Osteoblast (primary cell): ENCODE data around the gene RPS18. TPM values are rescaled to one million over a fixed set of nuclear protein-coding genes. Genes with fewer than 3 reads are reported as not detected.

ENCODE experiments used
- DNase-seq: peaks from one replicate; pipeline ENCODE4 v3.0.0; 2011; ENCODE audit warnings: low spot score, mixed read lengths; ENCODE audit not compliant: insufficient read length; ENCODE audit errors: missing footprints
- H2AFZ ChIP-seq: 2 replicates; pipeline ENCODE4 v1.6.0; 2011; ENCODE audit warnings: mild to moderate bottlenecking, low read length
- H3K27ac ChIP-seq: 2 replicates; pipeline ENCODE4 v1.5.1; 2011; ENCODE audit warnings: mild to moderate bottlenecking, low read depth, low read length, moderate library complexity
- H3K27me3 ChIP-seq: 2 replicates; pipeline ENCODE4 v1.6.0; 2012; ENCODE audit warnings: mild to moderate bottlenecking, control low read depth, inconsistent platforms, low read length, moderate library complexity; ENCODE audit not compliant: insufficient read depth
- H3K36me3 ChIP-seq: 2 replicates; pipeline ENCODE4 v1.5.1; 2011; ENCODE audit warnings: mild to moderate bottlenecking, low read length, control low read depth, moderate library complexity; ENCODE audit not compliant: insufficient read depth
- H3K4me1 ChIP-seq: 2 replicates; pipeline ENCODE4 v1.5.1; 2011; ENCODE audit warnings: mild to moderate bottlenecking, low read length, control low read depth, moderate library complexity; ENCODE audit not compliant: insufficient read depth
- H3K4me2 ChIP-seq: 2 replicates; pipeline ENCODE4 v1.6.0; 2011; ENCODE audit warnings: mild to moderate bottlenecking, low read length; ENCODE audit not compliant: insufficient read depth
- H3K4me3 ChIP-seq: fragments of 200-600 bp; sonication (generic); 3 replicates; pipeline ENCODE4 v1.5.1; 2012; ENCODE audit warnings: mild to moderate bottlenecking, low read length, inconsistent platforms; ENCODE audit not compliant: insufficient read depth
- H3K79me2 ChIP-seq: 2 replicates; pipeline ENCODE4 v1.6.0; 2012; ENCODE audit warnings: mild to moderate bottlenecking, low read length, control low read depth, inconsistent platforms; ENCODE audit not compliant: insufficient read depth
- H3K9me3 ChIP-seq: 2 replicates; pipeline ENCODE4 v1.5.1; 2011; ENCODE audit warnings: low read depth, low read length, control low read depth
- H4K20me1 ChIP-seq: 2 replicates; pipeline ENCODE4 v1.6.0; 2012; ENCODE audit warnings: mild to moderate bottlenecking, low read length, control low read depth; ENCODE audit not compliant: insufficient read depth
- CTCF ChIP-seq: IDR thresholded peaks from 2 replicates; pipeline ENCODE4 v1.5.1; 2011; ENCODE audit warnings: mild to moderate bottlenecking, low read depth, low read length, moderate library complexity; ENCODE audit errors: extremely low read depth
- total RNA-seq: library from RNA; depleted of rRNA; stranded (reverse); fragments of >200 nt; gene quantifications from 2 replicates; pipeline ENCODE4 v1.2.3, GENCODE V29; 2012

Gene RPS18
- total RNA-seq, 1 donor = 1,994 TPM

- H3K79me2 ChIP-seq = peaks cover 16% of the 10 kb centered on the region
- no peaks in the 10 kb centered on the region for H4K20me1 ChIP-seq
- H3K27me3 ChIP-seq = no peaks in the 10 kb centered on the region
- peaks cover 2% of the 10 kb centered on the region for H3K4me1 ChIP-seq
- no peak overlapping the region for H3K4me3 ChIP-seq
- no peaks in the 10 kb centered on the region for H3K9me3 ChIP-seq
- H3K27ac ChIP-seq = no peak overlapping the region
- H2AFZ ChIP-seq = no peak overlapping the region
- no peak overlapping the region for H3K4me2 ChIP-seq
- DNase-seq = peak; percentile 37
- no peak for TF ChIP-seq CTCF
- H3K36me3 ChIP-seq = peaks cover 28% of the 10 kb centered on the region
These were observed 23.9 kb downstream of the RPS18 start for GRCh38 chr6:33295621-33296369.

GRCh38 chr6:33296797-33297405 lies 25.0 kb downstream of the RPS18 start:
- TF ChIP-seq CTCF = no peak
- H3K27me3 ChIP-seq = no peaks in the 10 kb centered on the region
- no peak overlapping the region for H2AFZ ChIP-seq
- H3K27ac ChIP-seq = peak overlapping the region; percentile 48
- H3K4me3 ChIP-seq = no peak overlapping the region
- H3K36me3 ChIP-seq = peaks cover 28% of the 10 kb centered on the region
- H4K20me1 ChIP-seq = peaks cover 3% of the 10 kb centered on the region
- peak overlapping the region; percentile 85 for H3K4me2 ChIP-seq
- H3K79me2 ChIP-seq = peaks cover 18% of the 10 kb centered on the region
- no peak for DNase-seq
- H3K4me1 ChIP-seq = no peaks in the 10 kb centered on the region
- no peaks in the 10 kb centered on the region for H3K9me3 ChIP-seq

- H3K4me1 ChIP-seq = no peaks in the 10 kb centered on the region
- H4K20me1 ChIP-seq = peaks cover 3% of the 10 kb centered on the region
- peaks cover 24% of the 10 kb centered on the region for H3K36me3 ChIP-seq
- peak; percentile 81 for DNase-seq
- peak overlapping the region; percentile 62 for H2AFZ ChIP-seq
- peaks cover 16% of the 10 kb centered on the region for H3K79me2 ChIP-seq
- peak overlapping the region; percentile 84 for H3K4me3 ChIP-seq
- TF ChIP-seq CTCF = no peak
- peak overlapping the region; percentile 85 for H3K4me2 ChIP-seq
- H3K27ac ChIP-seq = peak overlapping the region; percentile 48
- H3K27me3 ChIP-seq = no peaks in the 10 kb centered on the region
- no peaks in the 10 kb centered on the region for H3K9me3 ChIP-seq
These were observed 25.6 kb downstream of the RPS18 start for GRCh38 chr6:33297406-33297955.
